Vagina (tissue), 2 donors: ENCODE results near the gene KLHL29.

ENCODE experiments used
- CTCF ChIP-seq, 3 experiments: fragments of 450-650 bp in 2 of 3; fragments of 200-600 bp in 1 of 3; sonication (generic) in 1 of 3; IDR thresholded peaks; one replicate each; pipeline ENCODE4 v1.5.1; 2017 to 2019; ENCODE audit warnings: antibody characterized with exemption in 3 of 3, mild to moderate bottlenecking in 2 of 3, moderate library complexity in 2 of 3
- POLR2A ChIP-seq, 2 donors: fragments of 450-650 bp; IDR thresholded peaks; one replicate each; pipeline ENCODE4 v1.6.1; 2017; ENCODE audit warnings: antibody characterized with exemption in 2 of 2, mild to moderate bottlenecking in 2 of 2, moderate library complexity in 2 of 2
- POLR2AphosphoS5 ChIP-seq, 2 donors: sonication (generic); formaldehyde crosslinking; IDR thresholded peaks; one replicate each; pipeline ENCODE4 v1.9.0; 2017; ENCODE audit warnings: antibody characterized with exemption in 2 of 2, mild to moderate bottlenecking in 2 of 2, low read depth in 1 of 2; ENCODE audit not compliant: insufficient read depth in 1 of 2

DNA sequence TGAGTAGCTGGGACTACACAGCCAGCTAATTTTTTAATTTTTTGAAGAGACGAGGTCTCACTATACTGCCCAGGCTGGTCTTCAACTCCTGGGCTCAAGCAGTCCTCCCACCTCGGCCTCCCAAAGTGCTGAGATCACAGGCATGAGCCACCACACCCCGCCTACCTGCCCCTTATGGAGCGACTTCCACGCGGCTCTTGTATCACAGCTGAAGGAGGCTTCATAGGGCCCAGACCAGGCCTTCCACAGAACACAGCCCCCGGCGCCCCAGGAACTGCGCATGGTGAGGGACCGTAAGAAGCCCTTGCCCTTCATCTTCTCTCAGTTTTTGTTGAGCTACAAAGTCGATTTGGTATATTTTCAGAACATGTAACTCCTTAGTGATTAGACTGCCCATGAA is 220.3 kb downstream of the KLHL29 start:
- TF ChIP-seq CTCF (IDR thresholded peaks at IDR 0.05) (no peak), POLR2A (IDR thresholded peaks at IDR 0.05) (no peak), POLR2AphosphoS5 (IDR thresholded peaks at IDR 0.05; ENCODE audit: insufficient read depth in 1 of 2, low read depth in 1 of 2) (no peak)
